A204.1 (cell line): ENCODE data around the gene CASR.

Experiments used
- FAIRE-seq: peaks from 2 replicates; lab custom pipeline; 2012; peaks lifted over from hg19 to GRCh38; lab: Jason Lieb, UNC

CASR gene

GRCh38 chr3:122214711-122215110 is 31.2 kb downstream of the CASR start:
- no peak for FAIRE-seq

- FAIRE-seq, result no peak
Measured at GRCh38 chr3:122215592-122216298, 32.3 kb downstream of the CASR start.

- no peak for FAIRE-seq
Measured at GRCh38 chr3:122217901-122218300, 34.4 kb downstream of the CASR start.

GRCh38 chr3:122219242-122219872 is 35.9 kb downstream of the CASR start:
- FAIRE-seq, result no peak

GRCh38 chr3:122227036-122227781 is 43.7 kb downstream of the CASR start:
- FAIRE-seq, result no peak

- no peak for FAIRE-seq
Measured at GRCh38 chr3:122230174-122230573, 46.7 kb downstream of the CASR start.

- FAIRE-seq, result no peak
Measured at GRCh38 chr3:122231465-122232157, 48.1 kb downstream of the CASR start.

- no peak for FAIRE-seq
Measured at GRCh38 chr3:122232485-122232884, 49.0 kb downstream of the CASR start.

- FAIRE-seq, result no peak
Measured at GRCh38 chr3:122233101-122233952, 49.9 kb downstream of the CASR start.

- no peak for FAIRE-seq
Measured at GRCh38 chr3:122234117-122234516, 50.6 kb downstream of the CASR start.

- FAIRE-seq, result no peak
Measured at GRCh38 chr3:122235147-122235546, 51.7 kb downstream of the CASR start.

GRCh38 chr3:122239112-122239511 is 55.6 kb downstream of the CASR start:
- FAIRE-seq, result no peak

- no peak for FAIRE-seq
Measured at GRCh38 chr3:122245513-122246174, 62.2 kb downstream of the CASR start.

- FAIRE-seq, result no peak
Measured at GRCh38 chr3:122246199-122246598, 62.7 kb downstream of the CASR start.

- FAIRE-seq, result no peak
Measured at GRCh38 chr3:122247087-122247824, 63.8 kb downstream of the CASR start.

GRCh38 chr3:122247825-122248185 is 64.3 kb downstream of the CASR start:
- no peak for FAIRE-seq

GRCh38 chr3:122251428-122251827 is 68.0 kb downstream of the CASR start:
- no peak for FAIRE-seq

GRCh38 chr3:122253581-122253980 is 70.1 kb downstream of the CASR start:
- FAIRE-seq, result no peak

- FAIRE-seq, result no peak
Measured at GRCh38 chr3:122255757-122256439, 72.4 kb downstream of the CASR start.
